GM18909 (cell line): ENCODE measurements around the gene ZNF79.

Experiments used
- ATAC-seq: cut with Tn5 transposase; IDR thresholded peaks from one replicate; pipeline ENCODE4 v1.9.1; 2021; ENCODE audit warnings: mild to moderate bottlenecking; ENCODE audit not compliant: unreplicated experiment, poor library complexity

The ZNF79 gene

GRCh38 chr9:127491516-127491915, 67.3 kb downstream of the ZNF79 start:
- ATAC-seq: no peak

- ATAC-seq: no peak
Measured at GRCh38 chr9:127492616-127493015, 68.4 kb downstream of the ZNF79 start.

- ATAC-seq: no peak
Measured at GRCh38 chr9:127493592-127494303, 69.6 kb downstream of the ZNF79 start.

GRCh38 chr9:127494304-127494702, 70.1 kb downstream of the ZNF79 start:
- no peak for ATAC-seq
